HG02571 (cell line): Measurements from ENCODE around the gene NAT16.
"Not testable (repeated sequence)": the region's sequence is repeated elsewhere in the genome, so short reads cannot be mapped to it uniquely, and the experiment has no call there.

Experiments used
- ATAC-seq: cut with Tn5 transposase; IDR thresholded peaks from one replicate; pipeline ENCODE4 v1.9.1; 2021; ENCODE audit warnings: mild to moderate bottlenecking, moderate library complexity; ENCODE audit not compliant: unreplicated experiment

Gene NAT16

DNA sequence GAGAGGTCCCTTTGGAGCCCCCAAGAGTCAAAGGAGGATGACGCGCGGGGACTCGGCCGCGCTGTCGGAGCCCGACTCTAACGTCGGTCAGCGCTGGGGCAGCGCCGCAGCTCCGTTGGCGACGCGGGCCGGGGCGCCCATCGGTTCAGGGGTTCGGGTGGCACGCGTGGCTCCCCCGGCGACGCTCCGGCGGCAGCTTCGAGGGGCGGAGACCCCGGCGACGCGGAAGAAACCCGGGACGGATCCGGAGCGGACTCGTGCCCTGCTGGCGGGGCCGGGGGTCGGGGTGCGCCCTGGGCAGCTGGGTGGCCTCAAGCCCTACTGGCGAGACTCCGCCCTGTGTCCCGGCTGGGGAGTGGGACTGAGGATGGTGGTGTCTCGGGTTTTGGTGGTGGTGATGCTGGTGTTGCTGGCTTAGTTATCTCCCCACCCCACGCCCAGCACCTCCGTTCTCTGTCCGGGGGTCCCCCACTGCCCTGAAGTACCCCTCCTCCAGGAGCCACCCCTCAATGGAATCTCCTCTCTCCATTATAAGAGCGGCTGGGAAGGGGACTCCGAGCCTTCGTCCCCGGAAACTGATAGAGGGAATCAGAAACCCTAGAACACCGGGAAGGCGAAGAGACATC lies at the start of gene NAT16:
NAT16 (minus strand) TSS at position 164 of the 626 bp plus-strand sequence. CDS start 5,486 bp downstream, outside the sequence.
- ATAC-seq, result no peak

DNA sequence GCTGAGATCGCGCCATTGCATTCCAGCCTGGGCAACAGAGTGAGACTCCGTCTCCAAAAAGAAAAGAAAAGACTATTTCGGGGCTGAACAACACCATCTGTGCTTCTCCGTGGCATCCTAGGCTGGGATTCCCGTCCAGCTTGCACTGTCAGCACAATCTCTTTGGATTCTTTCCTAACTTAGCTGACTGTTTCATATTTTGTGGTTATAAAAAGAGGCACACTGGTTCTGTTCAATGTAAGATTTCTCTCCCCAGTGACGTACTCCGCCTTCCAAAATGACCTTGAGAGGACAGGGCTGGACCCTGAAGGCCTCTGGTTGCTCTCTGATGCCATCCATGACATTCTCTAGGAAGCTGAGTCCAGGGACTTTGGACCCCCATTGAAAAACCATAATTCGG lies 46.6 kb upstream of the NAT16 start:
- no peak for ATAC-seq

DNA sequence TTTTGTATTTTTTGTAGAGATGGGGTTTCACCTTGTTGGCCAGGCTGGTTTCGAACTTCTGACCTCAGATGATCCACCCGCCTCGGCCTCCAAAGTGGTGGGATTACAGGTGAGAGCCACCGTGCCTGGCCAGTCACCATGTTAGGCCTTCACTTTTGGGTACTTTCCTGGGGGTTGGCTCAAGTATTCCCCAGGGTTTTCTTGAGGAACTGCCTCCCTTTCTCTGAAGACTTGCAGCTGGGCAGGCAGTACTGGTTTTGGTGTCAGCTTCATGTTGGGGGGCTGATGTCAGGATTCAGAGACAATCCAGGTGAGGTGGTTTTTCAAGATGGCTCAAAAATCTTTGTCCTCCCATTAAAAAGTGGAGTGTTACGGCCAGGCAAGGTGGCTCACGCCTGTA lies 45.6 kb upstream of the NAT16 start:
- no peak for ATAC-seq

DNA sequence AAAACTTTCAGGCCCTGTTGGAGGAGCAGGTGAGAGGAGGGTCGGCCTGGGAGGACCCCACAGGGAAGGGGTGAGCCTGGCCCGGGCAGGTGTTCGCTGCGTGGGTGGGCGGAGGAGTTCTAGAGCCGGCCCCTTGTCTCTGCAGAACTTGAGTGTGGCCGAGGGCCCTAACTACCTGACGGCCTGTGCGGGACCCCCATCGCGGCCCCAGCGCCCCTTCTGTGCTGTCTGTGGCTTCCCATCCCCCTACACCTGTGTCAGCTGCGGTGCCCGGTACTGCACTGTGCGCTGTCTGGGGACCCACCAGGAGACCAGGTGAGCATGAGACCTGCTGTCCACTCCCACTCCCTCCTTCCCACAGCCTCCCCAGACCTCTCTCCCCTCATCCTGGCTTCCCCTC lies 43.4 kb upstream of the NAT16 start:
- ATAC-seq, result no peak

DNA sequence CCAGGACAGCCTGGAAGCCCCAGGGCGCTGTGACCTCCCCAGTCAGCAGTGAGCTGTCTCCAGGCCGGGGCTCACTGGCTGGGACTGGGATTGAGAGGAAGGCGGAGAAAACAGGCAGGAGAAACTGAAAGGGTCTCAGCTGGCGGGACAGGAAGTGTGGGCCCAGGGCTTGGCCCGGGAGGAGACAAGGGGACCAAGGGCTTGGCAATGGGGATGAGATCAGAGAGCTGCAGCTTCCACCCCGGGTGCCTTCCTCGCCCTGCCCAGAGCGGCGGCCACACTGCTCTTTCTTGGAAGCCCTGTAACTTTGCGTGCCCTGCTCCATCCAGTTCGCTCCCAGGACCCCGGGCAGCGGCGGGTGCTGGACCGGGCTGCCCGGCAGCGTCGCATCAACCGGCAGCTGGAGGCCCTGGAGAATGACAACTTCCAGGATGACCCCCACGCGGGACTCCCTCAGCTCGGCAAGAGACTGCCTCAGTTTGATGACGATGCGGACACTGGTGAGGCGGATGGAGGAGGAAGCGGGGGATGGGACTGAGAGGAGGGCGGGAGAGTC lies 42.3 kb upstream of the NAT16 start:
- ATAC-seq, result no peak

DNA sequence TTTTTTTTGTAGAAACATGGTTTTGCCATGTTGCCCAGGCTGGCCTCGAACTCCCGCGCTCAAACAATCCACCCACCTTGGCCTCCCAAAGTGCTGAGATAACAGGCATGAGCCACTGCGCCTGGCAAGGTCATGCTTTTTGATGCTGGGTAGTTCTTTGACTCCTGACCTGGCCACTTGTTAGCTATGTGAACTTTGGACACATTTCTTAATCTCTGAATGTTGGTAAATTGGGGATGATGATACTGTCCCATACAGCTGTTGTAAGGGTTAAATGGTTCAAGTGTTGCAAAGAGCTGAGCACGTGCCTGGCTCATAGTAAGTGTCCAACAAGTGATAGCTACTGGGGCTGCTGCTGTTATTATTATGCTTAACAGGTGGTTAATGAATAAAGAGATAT lies 40.2 kb upstream of the NAT16 start:
- no peak for ATAC-seq

DNA sequence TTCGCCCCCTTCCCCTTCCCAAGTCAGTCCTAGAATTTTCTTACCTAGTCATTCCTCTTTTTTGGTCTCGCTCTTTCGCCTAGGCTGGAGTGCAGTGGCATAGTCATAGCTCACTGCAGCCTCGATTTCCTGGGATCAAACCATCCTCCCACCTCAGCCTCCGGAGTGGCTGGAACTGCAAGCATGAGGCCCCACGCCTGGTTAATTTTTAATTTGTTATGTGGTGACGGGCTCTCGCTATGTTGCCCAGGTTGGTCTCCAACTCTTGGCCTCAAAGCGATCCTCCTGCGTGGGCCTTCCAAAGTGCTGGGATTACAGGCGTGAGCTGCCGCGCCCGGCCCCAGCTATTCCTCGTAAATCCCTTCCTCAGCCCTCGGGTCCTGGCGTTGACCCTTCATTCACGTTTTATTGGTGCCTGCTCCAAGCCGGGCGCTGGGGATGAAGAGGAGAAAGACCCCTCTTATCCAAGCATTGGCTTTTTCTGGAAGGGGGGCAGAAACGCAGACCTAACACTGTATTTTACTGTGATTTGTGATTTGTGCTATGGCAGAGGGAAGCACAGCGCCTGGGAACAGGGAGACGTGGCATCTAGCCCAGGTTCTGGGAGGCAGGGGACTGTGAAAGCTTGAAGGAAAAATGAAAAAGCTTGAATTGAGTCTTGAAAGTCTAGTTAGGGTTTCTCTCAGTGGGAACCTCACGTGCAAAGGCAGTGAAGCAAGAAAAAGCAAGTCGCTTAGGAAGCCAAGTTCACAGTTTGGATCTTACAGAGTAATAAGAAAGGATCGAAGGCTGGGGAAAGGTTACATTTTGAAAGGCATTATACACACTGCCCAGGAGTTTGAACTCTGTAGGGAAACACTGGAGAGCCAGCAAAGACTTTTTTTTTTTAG lies 38.4 kb upstream of the NAT16 start:
- peak; percentile 7 for ATAC-seq

DNA sequence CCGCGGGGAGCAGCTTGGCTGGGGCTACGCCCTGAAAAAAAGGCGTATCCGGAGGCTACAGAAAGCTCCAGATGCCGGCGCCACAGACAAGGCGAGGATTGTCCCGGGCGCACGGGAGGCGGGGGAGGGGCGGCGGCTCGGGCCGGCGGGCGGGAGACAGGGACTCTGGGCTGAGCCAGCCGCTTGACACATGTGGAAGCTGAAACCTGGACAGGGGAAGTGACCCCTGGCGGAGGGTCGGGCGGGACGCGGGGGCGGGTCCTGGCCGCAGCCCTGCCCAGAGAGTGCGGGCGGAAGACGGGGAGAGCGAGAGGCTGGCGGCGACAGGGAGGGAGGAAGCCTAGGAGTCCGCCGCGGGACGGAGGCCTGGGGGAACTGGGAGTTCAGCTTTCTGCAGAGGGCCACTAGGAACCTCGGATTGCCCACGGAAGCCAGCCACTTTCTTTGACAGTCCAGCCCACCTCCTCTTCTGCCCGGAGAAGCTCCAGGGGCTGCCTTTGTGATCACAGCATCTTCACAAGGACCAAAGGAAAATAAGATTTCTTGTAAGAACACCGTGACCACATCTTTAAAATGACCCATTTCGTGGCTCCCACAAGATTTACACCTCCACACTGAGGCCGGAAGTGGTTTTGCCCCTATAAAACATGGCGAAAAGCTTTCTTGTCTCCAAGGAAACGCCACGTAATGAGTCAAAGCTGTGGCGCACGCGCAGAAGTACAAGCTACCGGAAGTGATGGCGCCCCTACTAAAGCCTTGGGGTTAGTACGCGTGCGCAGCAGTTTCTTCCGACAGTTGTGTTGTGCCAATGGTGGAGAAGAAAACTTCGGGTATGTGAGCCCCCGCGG lies 37.5 kb upstream of the NAT16 start, which contains the start of the genes PLOD3 and ZNHIT1:
PLOD3 (minus strand) TSS at position 194 of the 848 bp plus-strand sequence. CDS start 307 bp downstream, outside the sequence.
ZNHIT1 (plus strand) TSS at position 778 of the 848 bp plus-strand sequence; CDS start at position 809, 31 bp downstream.
- ATAC-seq, result peak; percentile 65

DNA sequence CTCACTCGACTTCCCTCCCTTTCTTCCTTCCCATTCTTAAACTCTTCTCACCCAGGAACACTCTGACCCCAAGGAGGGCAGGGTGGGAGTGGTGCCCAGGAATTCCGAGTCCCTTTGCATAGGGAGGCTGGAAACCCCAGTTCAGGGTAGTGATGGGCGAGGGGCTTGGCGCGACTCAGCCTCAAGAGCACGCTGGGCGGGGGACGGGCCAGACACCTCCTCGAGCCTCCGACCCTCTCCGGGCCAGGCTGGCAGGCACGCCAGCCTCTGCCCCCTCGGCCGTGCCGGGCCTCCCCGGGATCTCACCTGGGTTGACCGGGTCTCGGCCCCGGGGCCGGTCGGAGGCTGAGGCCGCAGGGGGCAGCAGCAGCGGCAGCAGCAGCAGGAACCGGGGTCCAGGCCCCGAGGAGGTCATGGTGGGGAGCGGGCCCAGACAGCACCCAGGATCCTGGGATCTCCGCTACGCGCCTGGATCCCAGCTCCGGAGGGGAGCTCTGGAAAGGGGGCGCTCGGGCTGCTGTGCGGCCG lies 36.8 kb upstream of the NAT16 start:
- ATAC-seq, result peak; percentile 6

DNA sequence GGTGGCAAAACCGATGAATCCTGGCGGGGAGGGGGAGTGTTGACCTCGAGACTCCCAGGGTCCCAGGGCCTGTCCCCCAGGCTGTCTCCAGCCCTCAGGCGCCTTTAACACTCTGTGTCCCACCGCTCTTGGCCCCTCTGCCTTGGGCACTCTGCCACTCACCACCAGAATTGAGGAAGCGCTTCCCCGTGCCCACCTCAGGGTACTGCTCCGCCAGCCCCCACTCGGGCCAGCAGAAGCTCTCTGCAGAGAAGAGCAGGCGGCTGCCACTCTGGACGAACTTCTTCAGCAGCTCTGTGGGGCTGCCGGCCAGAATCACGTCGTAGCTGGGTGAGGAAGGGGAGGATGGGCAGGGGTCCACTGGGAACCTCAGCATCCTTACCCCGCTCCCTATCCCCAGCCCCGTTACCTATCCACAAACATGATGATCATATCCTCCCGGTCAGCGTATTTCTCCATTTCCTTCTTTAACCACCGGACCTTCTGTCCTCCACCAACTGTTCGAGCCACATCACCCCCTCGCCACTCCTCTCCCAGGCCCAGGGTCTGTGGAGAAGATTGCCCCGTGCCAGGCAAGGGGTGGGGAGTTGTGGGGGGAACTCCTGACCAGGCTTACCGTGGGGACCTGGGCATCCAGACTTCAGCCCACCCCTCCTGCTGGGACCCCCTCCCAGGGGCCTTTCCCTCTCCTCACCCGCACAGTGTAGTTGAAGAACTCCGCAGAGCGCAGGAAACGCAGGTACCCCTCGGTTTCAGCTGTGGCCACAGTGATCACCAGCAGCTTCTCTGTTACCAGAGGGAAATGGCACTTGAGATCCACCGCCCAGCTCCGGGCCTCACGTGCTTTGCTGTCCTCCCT lies 36.1 kb upstream of the NAT16 start:
- ATAC-seq, result no peak

DNA sequence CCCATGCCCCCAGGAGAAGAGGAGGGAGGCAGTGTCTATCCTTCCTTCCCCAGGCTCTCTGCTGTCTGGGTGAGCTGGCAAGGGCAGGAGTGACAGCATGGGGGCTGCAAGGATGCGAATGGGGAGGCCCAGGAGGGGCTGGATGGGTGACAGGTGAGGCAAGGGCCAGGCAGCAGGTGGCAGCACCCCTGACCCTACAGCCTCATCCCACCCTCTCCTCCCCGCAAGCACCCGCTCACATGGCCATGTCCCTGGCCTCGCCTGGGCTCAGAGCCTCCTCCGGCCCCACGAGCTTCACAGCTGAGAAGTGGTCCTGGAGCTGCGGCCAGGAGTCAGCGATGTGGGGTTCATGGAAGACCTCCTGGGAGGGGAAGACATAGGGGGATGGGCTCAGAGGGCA lies 31.9 kb upstream of the NAT16 start:
- ATAC-seq, result no peak

DNA sequence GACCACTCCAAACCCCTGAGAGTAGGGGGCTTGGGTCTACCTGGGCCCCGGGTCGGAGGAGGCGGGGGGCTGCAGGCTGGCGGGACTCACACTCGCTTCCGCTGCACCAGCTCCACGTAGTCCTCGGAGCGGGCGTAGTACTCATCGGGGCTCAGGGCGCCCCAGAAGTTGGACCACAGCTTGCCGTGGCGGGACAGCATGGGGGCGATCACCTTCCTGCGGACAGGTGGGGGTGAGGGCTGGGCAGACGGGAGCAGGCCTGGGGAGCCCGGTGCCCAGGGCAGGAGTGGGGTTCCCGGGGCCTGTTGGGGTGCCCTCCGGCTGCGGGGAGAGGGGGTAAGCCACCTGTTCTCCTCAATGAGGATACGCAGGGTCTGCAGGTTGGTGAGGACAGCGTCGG lies 31.4 kb upstream of the NAT16 start:
- ATAC-seq, result no peak

DNA sequence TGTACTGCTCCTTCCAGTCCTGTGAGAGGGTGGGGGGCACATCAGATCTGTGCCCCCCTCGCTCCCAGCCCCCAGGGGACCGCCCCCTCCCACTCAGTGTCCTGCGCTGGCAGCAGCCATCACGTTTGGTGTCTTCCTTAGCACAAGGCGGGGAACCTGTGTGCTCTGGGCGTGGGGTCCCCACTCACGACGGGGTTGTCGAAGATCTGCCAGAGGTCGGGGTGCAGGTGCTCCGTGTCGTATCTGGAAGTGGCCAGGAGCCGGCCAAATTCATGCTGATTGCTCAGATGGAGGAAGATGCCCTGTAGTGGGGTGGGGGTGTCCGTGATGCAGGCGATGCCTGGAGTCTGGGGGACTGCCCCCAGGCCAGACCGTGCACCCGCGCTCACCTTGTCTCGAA lies 30.1 kb upstream of the NAT16 start:
- no peak for ATAC-seq

DNA sequence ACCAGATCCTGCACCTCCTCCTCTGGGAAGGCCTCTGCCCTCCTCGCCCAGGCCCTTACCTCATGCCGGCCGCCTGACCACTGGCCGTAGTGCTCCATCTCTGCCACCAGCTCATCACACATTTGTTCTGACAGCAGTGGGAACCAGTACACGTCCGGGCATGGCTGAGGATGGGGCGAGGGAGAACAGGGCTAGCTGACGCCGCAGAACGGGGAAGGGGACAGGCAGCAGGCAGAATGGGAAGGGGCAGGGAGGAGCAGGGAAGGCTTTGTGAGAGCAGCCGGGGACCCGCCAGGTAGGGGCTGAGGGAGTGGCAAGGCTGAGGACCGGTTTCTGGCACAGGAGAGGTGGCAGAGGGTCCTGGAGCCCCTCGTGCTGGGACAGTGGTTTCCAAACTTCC lies 28.7 kb upstream of the NAT16 start:
- ATAC-seq, result no peak

DNA sequence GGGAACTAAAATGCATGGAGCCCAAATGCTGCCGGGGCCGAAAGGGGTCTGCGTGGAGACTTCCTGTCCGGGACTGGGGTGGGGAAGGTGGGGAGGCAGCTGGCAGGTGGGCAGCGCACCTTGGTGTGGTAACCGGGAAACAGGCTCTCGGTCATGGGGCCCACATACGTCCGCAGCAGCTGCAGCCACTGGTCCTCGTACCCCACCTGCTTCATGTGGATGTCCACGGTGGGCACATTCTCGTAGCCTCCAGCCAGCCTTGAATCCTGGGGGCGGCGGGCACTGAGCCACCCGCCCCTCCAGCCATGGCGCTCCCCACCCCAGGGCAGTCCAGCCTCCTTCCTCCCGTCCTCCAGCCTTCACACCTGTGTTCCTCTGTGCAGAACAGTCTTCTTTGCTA lies 27.4 kb upstream of the NAT16 start:
- no peak for ATAC-seq

DNA sequence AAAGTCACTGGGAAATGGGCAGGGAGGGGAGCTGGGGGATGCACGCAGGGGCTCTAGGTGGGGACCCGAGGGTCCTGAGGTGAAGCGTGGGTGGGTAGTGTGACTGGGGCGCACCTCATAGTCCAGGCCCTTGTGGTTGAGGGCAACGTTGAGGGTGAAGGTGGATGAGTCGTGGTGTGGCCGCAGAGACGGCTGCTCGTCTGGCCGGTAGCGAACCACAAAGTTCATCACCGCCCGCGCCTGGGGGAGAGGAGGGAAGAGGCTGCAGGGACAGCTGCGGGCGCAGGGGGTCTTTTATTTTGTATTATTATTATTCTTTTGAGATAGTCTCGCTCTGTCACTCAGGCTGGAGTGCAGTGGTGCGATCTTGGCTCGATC lies 26.6 kb upstream of the NAT16 start:
- no peak for ATAC-seq

DNA sequence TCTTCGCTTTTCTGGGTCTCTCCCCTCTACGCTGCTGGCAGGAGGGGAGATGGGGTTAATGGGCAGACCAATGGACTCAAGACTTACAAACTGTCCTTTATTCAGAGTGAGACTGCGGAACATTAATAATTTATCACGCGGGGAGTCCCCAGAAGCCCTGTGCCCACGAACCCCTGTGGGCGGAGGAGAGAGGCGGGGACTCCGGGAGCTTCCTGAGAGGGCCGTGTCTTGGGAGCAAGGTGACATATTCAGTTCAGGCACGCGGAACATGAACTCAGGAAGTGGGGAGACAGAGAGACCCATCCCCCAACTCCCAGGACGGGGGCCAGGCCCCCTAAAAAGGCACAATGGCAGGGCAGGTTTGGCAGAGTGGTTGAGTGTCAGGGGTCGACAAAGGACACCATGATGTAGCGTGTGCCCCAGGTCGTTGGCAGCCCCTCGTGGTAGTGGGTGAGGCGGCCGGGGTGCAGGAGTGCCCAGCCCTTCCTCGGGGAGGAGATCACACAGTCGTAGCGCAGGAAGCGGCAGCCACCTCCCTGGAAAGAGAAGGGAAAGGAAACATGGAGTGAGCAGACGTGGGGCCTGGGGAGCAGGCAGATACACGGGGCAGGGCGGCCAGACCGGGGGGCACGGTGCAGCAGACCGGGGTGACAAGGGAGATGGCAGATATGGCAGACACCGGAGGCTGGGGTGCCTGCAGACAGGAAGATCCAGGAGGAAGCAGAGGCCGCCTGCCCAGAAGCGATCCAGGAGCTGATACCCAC lies 26.0 kb upstream of the NAT16 start:
- no peak for ATAC-seq

DNA sequence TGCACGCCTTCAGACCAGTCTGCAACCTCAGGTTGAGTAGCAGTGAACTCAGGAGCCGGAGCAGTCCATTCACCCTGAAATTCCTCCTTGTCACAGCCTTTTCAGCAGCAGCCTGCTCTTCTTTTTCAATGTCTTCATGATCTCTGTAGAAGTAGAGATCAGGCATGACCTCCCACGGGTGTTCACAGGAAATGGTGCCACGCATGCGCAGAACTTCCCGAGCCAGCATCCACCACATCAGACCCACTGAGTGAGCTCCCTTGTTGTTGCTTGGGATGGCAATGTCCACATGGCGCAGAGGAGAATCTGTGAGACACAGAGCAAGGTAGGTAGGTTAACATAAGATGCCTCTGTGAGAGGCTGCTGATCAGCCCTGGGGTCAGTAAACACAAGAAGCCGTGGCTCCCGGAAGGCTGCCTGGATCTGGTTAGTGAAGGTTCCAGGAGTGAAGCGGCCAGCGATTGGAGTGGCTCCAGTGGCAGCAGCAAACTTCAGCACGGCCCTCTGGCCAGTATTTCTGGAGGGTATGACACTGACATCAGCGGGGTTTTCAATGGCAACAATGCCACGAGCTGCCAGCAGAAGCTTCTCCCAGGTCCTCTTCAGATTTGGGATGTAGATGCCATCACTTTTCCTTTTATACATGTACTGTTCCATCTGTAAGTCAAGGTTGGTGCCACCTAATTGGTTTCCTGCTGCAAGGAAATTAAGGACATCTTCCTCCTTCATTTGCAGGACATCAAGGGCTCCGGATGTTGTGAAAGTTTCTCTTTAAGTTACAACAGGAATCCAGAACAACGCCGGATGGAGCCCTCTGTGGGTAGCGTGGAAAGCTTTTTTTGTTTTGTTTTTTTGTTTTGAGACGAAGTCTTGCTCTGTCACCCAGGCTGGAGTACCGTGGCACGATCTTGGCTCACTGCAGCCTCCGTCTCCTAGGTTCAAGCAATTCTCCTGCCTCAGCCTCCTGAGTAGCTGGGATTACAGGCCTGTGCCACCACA lies 23.9 kb upstream of the NAT16 start:
- not testable (repeated sequence) for ATAC-seq
